ENCODE results near the gene NAP1L5. TPM values are rescaled to one million over a fixed set of nuclear protein-coding genes. Genes with fewer than 3 reads are reported as not detected.

The NAP1L5 gene
- total RNA-seq, 1 donor = 6.0 TPM

GRCh38 chr4:88725143-88725542, 27.5 kb upstream of the NAP1L5 start:
- H3K4me3 ChIP-seq (ENCODE audit: low read depth, low read length) = no peak overlapping the region
- DNase-seq (ENCODE audit: low read depth) = no peak
- no peak for TF ChIP-seq CTCF (IDR thresholded peaks at IDR 0.05; ENCODE audit: insufficient read depth, low read length)

- TF ChIP-seq CTCF (IDR thresholded peaks at IDR 0.05; ENCODE audit: insufficient read depth, low read length) = no peak
- DNase-seq (ENCODE audit: low read depth) = no peak
- no peak overlapping the region for H3K4me3 ChIP-seq (ENCODE audit: low read depth, low read length)
These were observed 26.8 kb upstream of the NAP1L5 start for GRCh38 chr4:88724406-88724805.

DNA sequence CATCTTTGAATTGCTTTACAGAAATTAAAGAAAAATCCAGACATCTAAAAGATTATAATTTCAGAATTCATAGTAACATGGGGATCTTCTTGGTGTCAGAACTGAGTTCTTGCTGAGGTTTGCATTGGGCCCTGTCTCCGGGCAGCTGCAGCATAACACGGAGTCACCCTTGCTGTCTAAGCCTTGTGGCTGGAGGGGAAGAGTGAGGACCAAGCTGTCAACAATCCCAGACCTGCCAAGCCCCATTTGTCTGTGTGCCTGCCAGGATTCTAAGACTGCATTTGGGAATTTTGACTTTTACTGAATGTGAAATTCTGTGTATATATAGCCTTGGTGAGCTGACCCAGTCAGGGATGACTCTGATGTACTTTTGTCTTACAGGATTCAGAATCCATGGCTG, 25.2 kb upstream of the NAP1L5 start:
- no peak overlapping the region for H3K4me3 ChIP-seq (ENCODE audit: low read depth, low read length)
- no peak for TF ChIP-seq CTCF (IDR thresholded peaks at IDR 0.05; ENCODE audit: insufficient read depth, low read length)
- DNase-seq (ENCODE audit: low read depth) = no peak

DNA sequence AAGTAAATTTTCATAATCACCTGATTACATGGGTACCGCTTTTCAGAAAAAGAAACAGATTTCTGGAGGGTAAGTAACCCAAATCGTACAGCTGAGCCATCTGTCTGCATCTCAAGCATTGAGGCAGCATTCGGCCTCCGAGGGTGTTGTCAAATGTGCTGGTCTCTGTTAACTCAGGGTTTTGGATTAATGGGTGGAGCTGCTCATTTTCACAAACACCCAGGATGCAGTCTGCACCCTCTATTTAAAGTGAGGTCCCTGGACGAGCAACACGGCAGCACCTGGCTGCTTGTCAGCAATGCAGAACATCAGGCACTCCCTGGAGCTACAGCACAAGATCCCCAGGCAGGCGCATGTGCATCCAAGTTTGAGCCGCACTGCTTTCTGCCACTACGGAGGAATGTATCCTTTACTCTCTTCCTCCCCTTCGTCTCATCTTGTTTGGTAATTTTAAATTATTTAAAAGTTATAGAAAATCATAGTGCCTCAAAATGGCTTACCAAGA, 24.7 kb upstream of the NAP1L5 start:
- H3K4me3 ChIP-seq (ENCODE audit: low read depth, low read length) = no peak overlapping the region
- DNase-seq (ENCODE audit: low read depth) = no peak
- no peak for TF ChIP-seq CTCF (IDR thresholded peaks at IDR 0.05; ENCODE audit: insufficient read depth, low read length)

DNA sequence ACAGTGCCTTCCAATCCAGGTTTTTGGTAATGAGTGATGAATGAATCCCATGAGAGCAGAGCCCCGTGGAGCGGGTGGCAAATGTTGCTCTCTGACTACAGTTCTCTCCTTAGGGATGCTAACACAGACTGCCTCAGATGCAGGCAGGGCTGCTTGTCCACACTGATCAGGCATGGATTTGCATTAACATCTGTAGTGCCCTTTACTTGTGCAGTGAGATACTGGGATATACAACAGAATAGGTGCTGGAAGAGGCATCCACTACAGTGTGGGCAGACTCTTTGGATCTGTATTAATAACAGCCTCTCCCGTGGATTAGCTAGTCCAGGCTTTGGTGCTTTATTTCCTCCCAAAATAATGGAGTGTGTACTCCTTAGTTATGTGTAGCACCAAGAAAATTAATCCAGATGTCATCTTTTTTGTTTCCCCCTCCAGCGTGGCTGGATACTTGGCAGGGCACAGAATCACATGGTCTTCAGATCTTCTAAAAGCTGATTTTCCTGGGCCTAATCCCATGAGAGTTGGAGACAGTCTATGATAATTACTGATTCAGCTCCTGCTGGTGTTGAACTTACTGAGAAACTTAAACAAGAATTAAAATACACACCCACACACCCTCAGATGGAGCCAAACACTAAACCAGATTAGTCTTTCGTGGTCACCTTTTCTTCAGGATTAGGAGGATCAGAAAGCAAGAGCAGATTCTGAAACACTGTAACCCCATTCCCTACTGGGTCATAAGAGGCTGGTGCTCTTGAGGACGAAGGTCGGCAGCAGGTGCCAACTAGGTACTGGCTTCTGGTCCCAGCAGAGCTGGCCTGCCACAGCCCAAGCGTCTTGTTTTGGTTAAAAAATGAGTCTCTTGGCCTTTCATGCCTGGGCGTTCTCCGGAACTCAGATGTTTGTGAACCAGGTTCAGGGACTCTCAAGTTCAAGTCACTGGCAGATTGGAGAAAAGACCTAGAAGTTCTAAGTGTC, 23.1 kb upstream of the NAP1L5 start:
- peak; percentile 54 for DNase-seq (ENCODE audit: low read depth)
- no peak for TF ChIP-seq CTCF (IDR thresholded peaks at IDR 0.05; ENCODE audit: insufficient read depth, low read length)
- H3K4me3 ChIP-seq (ENCODE audit: low read depth, low read length) = no peak overlapping the region

- no peak for TF ChIP-seq CTCF (IDR thresholded peaks at IDR 0.05; ENCODE audit: insufficient read depth, low read length)
- no peak for DNase-seq (ENCODE audit: low read depth)
- H3K4me3 ChIP-seq (ENCODE audit: low read depth, low read length) = no peak overlapping the region
These were observed 21.8 kb upstream of the NAP1L5 start for GRCh38 chr4:88719381-88719780.
